Choroid plexus epithelial cell (primary cell): ENCODE data around the gene PRUNE2.

Source experiments
- DNase-seq: peaks from one replicate; pipeline ENCODE4 v3.0.0-alpha.2; 2010; ENCODE audit warnings: low read depth
- H3K4me3 ChIP-seq: 2 replicates; pipeline ENCODE4 v1.5.1; 2011; ENCODE audit warnings: low read depth, mild to moderate bottlenecking, control low read depth, low read length, moderate library complexity
- TF ChIP-seq, protein P1 (sequence below): conservative IDR thresholded peaks from 2 replicates; pipeline ENCODE4 v1.5.1; 2011; ENCODE audit warnings: low read depth, mild to moderate bottlenecking, control low read depth, inconsistent platforms, low read length, moderate library complexity

Gene PRUNE2

DNA sequence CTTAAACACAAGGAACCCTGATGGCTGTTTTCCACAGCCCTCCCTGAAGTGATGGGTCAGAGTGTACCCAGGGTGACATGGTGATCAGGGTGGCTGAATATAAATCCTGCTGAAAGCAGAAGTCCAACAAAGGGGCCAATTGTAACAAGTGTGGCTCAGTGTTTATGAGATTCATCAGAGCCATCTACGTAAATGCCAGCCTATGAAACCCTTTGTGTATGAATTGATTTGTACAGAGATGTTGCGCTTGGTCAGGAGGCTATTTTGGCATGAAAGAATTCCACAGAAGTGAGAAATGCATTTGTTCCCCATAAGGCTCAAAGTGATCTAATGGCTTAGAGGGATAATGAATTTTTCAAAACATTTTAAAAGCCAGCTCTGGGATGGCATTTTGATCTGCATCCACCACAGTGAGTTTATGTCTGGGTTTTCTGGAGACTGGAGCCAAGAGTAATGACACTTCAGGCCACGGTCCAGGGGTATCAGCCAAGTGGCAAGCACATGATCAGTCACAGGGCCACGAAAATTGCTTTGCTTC, 12.4 kb downstream of the PRUNE2 start:
- H3K4me3 ChIP-seq = no peak overlapping the region
- TF ChIP-seq, protein P1, sequence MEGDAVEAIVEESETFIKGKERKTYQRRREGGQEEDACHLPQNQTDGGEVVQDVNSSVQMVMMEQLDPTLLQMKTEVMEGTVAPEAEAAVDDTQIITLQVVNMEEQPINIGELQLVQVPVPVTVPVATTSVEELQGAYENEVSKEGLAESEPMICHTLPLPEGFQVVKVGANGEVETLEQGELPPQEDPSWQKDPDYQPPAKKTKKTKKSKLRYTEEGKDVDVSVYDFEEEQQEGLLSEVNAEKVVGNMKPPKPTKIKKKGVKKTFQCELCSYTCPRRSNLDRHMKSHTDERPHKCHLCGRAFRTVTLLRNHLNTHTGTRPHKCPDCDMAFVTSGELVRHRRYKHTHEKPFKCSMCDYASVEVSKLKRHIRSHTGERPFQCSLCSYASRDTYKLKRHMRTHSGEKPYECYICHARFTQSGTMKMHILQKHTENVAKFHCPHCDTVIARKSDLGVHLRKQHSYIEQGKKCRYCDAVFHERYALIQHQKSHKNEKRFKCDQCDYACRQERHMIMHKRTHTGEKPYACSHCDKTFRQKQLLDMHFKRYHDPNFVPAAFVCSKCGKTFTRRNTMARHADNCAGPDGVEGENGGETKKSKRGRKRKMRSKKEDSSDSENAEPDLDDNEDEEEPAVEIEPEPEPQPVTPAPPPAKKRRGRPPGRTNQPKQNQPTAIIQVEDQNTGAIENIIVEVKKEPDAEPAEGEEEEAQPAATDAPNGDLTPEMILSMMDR = no peak
- DNase-seq = no peak

GRCh38 chr9:76891874-76892273, 14.0 kb downstream of the PRUNE2 start:
- no peak for DNase-seq
- no peak overlapping the region for H3K4me3 ChIP-seq
- TF ChIP-seq, protein P1 = no peak

DNA sequence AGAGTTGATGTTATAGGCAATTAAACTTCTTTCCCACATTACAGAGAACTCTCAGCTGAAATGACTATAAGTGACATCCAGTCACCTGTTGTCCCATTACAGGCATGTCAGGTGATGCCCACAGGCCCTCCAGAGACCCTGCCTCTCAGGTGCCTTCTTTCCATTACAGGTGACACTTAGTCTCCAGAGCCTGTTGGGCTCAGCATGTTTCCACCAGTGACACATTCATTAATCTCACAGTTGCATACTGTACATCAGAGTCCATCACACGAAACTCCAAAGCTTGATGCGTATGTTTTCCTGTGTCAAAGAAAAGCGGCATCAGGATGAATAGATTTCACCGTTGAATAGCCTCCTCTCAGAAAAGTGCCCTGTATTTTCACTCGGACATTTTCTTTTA, 14.6 kb downstream of the PRUNE2 start:
- no peak overlapping the region for H3K4me3 ChIP-seq
- no peak for DNase-seq
- TF ChIP-seq, protein P1 = no peak

GRCh38 chr9:76887951-76888350, 18.0 kb downstream of the PRUNE2 start:
- TF ChIP-seq, protein P1 = no peak
- no peak overlapping the region for H3K4me3 ChIP-seq
- DNase-seq = no peak

- H3K4me3 ChIP-seq = no peak overlapping the region
- DNase-seq = no peak
- TF ChIP-seq, protein P1 = no peak
Measured at GRCh38 chr9:76887003-76887821, 18.7 kb downstream of the PRUNE2 start.

DNA sequence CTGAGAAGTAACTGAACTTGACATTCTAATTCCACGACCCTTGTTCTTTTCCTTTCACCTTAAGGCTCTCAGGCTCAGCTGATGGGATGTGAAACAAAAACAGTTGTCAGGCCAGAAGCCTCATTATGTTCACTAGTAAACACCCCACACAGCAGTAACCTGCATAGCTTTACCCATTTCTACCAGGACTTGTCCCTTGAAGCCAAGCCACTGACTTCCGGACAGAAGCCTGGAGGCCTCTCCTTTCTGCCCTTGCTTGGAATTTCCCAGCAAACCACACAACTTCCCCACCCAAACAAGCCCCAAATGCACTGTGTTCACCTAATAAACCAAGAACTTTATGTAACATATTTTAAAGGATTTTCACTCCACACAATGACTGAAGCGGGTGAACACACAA, 19.6 kb downstream of the PRUNE2 start:
- no peak overlapping the region for H3K4me3 ChIP-seq
- TF ChIP-seq, protein P1 = no peak
- no peak for DNase-seq

DNA sequence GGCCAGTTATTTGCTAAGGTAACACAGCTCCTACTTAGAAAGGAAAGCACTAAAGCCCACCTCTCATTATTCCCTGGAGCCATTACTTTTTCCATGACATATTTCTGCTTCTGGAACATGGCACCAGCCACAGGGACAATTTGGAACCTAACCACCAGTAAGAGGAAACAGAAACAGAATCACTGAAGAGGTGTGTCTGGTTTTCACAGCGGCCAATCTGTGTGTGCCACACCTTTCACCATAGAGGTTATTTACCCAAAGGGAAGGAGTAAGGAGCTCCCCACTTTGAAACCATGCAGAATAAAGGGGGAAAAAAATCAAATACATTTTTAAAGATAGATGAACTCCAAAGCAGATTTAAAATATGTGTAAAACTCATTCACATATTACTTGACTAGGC, 21.1 kb downstream of the PRUNE2 start:
- TF ChIP-seq, protein P1 = no peak
- H3K4me3 ChIP-seq = no peak overlapping the region
- DNase-seq = no peak
